ENCODE data around the gene PLAAT4. TPM values are rescaled to one million over a fixed set of nuclear protein-coding genes. Genes with fewer than 3 reads are reported as not detected.

Gene PLAAT4, protein sequence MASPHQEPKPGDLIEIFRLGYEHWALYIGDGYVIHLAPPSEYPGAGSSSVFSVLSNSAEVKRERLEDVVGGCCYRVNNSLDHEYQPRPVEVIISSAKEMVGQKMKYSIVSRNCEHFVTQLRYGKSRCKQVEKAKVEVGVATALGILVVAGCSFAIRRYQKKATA
- total RNA-seq (2014; rRNA removed; shearing (Covaris generic)): 61.8 and 73.6 TPM in 2 replicates

DNA sequence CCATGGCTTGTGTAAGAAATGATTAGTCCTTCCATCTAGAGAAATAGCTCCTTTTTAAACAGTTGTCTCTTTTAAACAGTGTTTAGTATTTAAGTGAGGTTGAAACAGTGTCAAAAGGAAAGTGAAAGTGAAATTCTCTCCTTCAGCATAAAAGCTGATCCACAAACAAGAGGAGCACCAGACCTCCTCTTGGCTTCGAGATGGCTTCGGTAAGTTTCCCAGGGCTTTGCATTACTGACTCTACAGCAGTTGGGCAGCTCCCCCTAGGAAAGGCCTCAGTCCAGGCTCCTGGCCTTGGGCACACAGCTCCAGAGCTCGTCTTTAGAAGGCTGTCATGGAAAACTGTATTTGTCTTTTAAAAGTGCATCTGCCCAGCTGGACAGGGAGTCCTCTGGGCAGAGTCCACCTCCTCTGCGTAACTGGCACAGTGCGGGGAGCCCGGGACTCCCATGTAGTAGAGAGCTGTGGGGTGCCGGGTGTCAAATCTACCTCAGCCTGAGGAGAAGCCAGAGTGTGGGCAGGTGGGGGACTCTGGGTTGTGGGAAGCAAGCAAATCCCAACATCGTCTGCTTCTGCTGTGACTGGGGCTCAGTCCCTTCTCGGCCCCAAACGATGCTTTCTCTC is at the start of gene PLAAT4:
Gene PLAAT4, plus strand, starts transcription at position 140 of the 624 bp plus-strand sequence. Its CDS starts 61 bp downstream, at position 201.
- DNase-seq (ENCODE audit: low spot score): peak; percentile 72

GRCh38 chr11:63488789-63489188 is 47.8 kb upstream of the PLAAT4 start:
- no peak for DNase-seq (ENCODE audit: low spot score)

- DNase-seq (ENCODE audit: low spot score): peak; percentile 24
Observed at GRCh38 chr11:63489879-63490278, 46.7 kb upstream of the PLAAT4 start.

DNA sequence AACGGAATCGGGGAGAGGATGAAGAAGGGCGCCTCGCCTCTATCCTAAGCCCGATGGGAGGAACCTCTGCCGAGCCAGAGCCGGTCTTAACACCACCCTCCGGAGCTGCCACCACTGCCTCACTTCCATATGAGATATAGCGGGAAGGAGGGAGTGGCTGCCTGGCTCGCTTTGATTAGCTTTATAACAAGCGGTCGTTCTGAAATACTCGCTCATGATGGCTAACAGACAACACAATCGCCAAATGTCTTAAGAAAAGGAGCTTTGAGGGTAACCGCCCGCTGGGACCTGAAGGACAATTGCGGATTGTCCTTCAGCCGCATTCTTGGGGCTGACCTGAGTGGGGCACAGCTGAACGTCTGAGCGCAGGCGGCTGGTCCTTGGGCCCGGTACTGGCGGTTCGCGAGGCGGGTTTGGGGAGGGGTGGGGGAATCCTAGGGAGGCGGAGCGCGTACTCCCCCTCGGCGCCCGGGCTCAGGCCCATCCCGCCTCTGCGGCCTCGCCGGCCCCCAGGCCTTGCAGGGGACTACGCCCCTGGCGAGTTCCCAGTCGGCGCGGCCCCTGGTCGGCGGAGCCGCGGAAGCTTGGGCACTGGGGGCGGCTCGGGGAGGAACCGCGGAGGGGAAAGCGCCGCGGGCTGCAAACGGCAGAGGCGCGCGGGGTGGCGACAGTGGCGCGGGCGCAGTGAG is 45.9 kb upstream of the PLAAT4 start, which contains the start of gene PLAAT5:
Gene PLAAT5, minus strand, starts transcription at position 617 of the 689 bp plus-strand sequence. Its CDS starts 133 bp downstream, at position 484.
- DNase-seq (ENCODE audit: low spot score): peak; percentile 26

DNA sequence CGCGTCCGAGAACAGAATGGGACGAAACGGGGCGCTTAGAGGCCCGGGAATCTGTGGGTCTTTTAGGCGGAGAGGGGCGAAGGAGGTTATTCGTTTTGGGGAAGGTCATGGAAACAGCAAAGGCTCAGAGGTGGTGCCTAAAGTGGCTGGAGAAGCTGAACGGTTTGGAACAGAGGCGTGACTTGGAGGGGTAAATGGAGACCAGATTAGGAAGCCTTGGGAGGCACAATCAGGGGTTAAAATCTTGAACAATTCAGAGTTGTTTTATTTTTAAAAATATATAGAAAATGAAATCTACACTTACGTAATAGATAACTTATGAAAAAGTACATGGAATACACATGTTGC is 45.4 kb upstream of the PLAAT4 start:
- DNase-seq (ENCODE audit: low spot score): no peak

DNA sequence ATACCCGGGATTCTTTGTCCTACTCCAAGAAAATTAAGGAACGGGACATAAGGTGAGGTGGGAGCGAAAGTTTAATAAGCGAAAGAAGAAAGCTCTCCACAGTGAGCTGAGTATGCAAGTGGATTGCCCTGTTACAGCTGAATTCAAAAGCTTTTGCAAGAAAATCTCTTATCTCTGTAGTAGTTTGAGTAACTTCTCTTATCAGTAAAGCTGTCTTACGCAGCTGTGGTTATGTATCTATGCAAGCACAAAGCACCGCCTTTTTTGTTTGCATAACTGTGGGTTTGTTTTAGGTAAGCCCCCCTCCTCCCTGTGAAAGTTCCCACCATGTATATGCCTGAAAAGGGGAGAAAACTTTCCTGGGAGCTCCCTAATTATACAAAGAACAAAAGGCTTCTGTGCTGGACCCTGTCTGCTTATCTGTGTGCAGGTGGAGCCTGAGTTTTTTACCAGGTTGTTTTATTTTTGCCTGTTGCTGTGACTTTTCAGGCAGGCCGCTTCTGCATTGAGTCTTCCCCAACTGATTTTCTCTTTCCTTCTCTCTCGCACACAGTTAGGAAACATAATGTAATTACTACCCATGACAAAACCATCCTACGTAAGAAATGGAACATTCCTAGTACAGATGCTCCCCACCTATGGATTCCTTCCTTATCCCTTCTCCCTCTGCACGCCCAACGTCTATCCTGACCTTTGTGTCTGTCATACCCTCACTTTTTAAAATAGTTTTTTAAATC is 44.8 kb upstream of the PLAAT4 start:
- peak; percentile 33 for DNase-seq (ENCODE audit: low spot score)

DNA sequence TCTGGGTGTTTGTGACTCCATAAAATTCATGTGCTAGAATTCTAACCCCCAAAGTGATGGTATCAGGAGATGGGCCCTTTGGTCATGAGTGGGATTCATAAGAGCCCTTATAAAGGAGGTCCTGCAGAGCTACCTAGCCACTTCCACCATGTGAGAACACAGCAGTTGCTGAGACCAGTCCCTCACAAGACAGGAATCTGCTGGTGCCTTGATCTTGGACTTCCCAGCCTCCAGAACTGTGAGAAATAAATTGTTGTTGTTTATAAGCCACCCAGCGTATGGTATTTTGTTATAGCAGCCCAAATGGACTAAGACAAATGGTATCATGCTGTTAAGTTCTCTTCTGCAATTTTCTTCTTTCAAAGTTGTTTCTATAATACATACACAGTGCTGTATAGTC is 44.2 kb upstream of the PLAAT4 start:
- DNase-seq (ENCODE audit: low spot score): no peak

GRCh38 chr11:63493127-63493526 is 43.5 kb upstream of the PLAAT4 start:
- DNase-seq (ENCODE audit: low spot score): no peak

GRCh38 chr11:63494975-63495374 is 41.6 kb upstream of the PLAAT4 start:
- no peak for DNase-seq (ENCODE audit: low spot score)

GRCh38 chr11:63499874-63500273 is 36.7 kb upstream of the PLAAT4 start:
- no peak for DNase-seq (ENCODE audit: low spot score)

DNA sequence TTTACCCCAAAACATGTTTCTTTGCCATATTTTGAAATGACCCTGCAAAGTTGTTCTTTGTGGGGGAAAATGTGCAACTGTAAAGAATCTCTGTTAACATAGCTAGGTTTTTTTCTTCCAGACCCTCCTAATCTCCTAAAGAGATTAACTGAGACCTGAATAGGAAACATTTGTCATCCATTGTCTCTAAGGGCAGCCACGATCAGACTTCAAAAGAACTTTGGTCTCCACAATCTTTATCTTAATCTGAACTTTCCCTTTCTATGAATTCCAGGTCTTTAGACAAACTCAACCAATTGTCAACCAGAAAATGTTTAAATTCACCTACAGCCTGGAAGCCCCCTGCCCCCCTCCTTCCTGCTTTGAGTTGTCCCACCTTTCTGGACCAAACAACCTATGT is 35.4 kb upstream of the PLAAT4 start:
- DNase-seq (ENCODE audit: low spot score): no peak

GRCh38 chr11:63502252-63502820 is 34.3 kb upstream of the PLAAT4 start:
- no peak for DNase-seq (ENCODE audit: low spot score)

GRCh38 chr11:63503492-63503891 is 33.1 kb upstream of the PLAAT4 start:
- no peak for DNase-seq (ENCODE audit: low spot score)

- no peak for DNase-seq (ENCODE audit: low spot score)
Observed at GRCh38 chr11:63504054-63504453, 32.6 kb upstream of the PLAAT4 start.

GRCh38 chr11:63504933-63505586 is 31.5 kb upstream of the PLAAT4 start:
- no peak for DNase-seq (ENCODE audit: low spot score)

GRCh38 chr11:63505857-63506528 is 30.6 kb upstream of the PLAAT4 start, which contains the start of gene LGALS12:
Gene LGALS12 (plus strand): TSS chr11:63506084. CDS start chr11:63506459, 375 bp downstream.
- DNase-seq (ENCODE audit: low spot score): no peak

DNA sequence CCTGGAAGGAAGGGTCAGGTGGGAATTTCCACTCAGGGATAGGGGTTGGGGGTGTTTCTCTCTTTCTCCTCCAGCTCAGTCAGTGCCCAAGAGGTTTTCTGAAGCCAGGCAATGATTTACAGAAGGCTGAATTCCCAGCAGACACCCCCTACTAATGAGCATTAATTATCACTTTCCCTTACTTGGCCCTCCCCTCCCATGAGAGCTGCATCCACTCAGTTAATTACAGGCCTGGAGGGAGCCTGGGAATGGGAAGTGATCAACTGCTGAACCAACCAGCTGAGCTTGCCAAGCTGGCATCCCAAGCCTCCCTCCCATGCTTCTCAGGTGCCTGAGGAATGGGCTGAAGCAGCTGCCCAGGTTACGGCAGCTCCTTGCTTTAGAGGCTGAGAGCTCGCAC is 29.7 kb upstream of the PLAAT4 start:
- DNase-seq (ENCODE audit: low spot score): no peak

- DNase-seq (ENCODE audit: low spot score): no peak
Observed at GRCh38 chr11:63507511-63507910, 29.1 kb upstream of the PLAAT4 start.

DNA sequence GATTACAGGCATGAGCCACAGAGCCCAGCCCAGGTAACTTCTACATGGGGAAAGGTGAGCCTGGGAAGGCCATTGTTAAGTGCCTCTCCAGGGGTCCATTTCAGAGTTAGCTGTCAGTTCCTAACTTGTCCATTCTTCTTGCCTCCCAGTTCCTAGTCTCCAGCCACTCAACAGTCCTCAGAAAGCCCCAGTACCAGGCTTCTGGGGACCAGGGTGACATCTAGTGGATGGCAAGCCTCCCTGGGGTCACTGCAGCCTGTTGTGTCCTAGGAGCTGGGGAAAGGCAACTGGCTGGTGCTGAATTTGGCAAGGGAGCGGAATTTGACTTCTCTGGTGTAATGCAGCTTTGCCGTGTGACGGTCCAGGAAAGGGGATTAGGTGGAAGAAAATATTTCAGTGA is 28.6 kb upstream of the PLAAT4 start:
- peak; percentile 91 for DNase-seq (ENCODE audit: low spot score)

DNA sequence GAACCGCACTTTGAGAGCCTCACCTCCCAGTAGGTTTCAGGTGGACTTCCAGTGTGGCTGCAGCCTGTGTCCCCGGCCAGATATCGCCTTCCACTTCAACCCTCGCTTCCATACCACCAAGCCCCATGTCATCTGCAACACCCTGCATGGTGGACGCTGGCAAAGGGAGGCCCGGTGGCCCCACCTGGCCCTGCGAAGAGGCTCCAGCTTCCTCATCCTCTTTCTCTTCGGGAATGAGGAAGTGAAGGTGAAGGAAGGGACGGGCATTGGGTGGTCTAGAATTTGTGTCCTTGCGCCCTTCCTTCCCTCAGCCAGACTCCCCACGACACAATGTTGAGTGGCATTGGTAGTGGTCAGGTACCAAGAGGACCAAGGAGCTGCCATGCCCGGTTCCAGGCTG is 27.9 kb upstream of the PLAAT4 start:
- no peak for DNase-seq (ENCODE audit: low spot score)

All from HT-29 (cell line).